GM12878 (cell line): ENCODE results near the gene NFS1. TPM values are rescaled to one million over a fixed set of nuclear protein-coding genes. Genes with fewer than 3 reads are reported as not detected.

Source experiments
- ATAC-seq: fragments of 200-7000 bp; cut with Tn5 transposase; 3 replicates; pipeline ENCODE4 v1.9.1; 2020; ENCODE audit warnings: mild to moderate bottlenecking, moderate library complexity
- BruUV-seq: library from RNA; stranded (reverse); fragments of 400-500 nt; replicated peaks from 2 replicates; lab custom pipeline; 2021; lab: Mats Ljungman, UMichigan
- CTCF ChIA-PET: fragments of 300-600 bp; sonication (Branson Sonifier 250); formaldehyde crosslinking; extraction: SDS; loops from one replicate; lab custom pipeline; 2021; ENCODE audit warnings: inconsistent platforms; lab: Yijun Ruan, JAX
- POLR2A ChIA-PET: fragments of 350-600 bp; formaldehyde crosslinking; extraction: SDS; loops from one replicate; lab custom pipeline; 2021; ENCODE audit warnings: inconsistent platforms; lab: Charles Lee
- RAD21 ChIA-PET: fragments of 300-600 bp; sonication (Branson Sonifier 250); formaldehyde crosslinking; loops from one replicate; lab custom pipeline; 2023; ENCODE audit warnings: antibody characterized with exemption; ENCODE audit not compliant: unreplicated experiment; lab: Charles Lee
- SMC1A ChIA-PET: fragments of 300-600 bp; sonication (Branson Sonifier 250); formaldehyde crosslinking; loops from one replicate; lab custom pipeline; 2023; ENCODE audit not compliant: unreplicated experiment, uncharacterized antibody; lab: Charles Lee
- DNase-seq: peaks from one replicate; pipeline ENCODE4 v3.0.0-alpha.2; 2011; ENCODE audit warnings: low read depth, low spot score
- FAIRE-seq: peaks from 3 replicates; lab custom pipeline; 2011; peaks lifted over from hg19 to GRCh38; lab: Jason Lieb, UNC
- H2AFZ ChIP-seq: 2 replicates; pipeline ENCODE4 v1.6.0; 2011; ENCODE audit warnings: low read depth, low read length, control low read depth; ENCODE audit not compliant: control insufficient read depth
- H3K27ac ChIP-seq: 2 replicates; pipeline ENCODE4 v1.5.1; 2011; ENCODE audit warnings: control low read depth; ENCODE audit not compliant: control insufficient read depth, insufficient read depth
- H3K27me3 ChIP-seq, 2 experiments: replicated peaks in 1 of 2; 2 replicates each; pipeline versions ENCODE4 v1.6.0 to v1.6.1; 2011; ENCODE audit warnings: low read length in 1 of 2; ENCODE audit not compliant: control insufficient read depth in 2 of 2, insufficient read depth in 2 of 2
- H3K36me3 ChIP-seq, 2 experiments: 2 replicates each; pipeline ENCODE4 v1.5.1; 2011; ENCODE audit warnings: low read length in 1 of 2; ENCODE audit not compliant: control insufficient read depth in 2 of 2, insufficient read depth in 2 of 2
- H3K4me1 ChIP-seq: 2 replicates; pipeline ENCODE4 v1.6.1; 2011; ENCODE audit warnings: mild to moderate bottlenecking, low read length, moderate library complexity, mixed read lengths; ENCODE audit not compliant: control insufficient read depth, insufficient read depth
- H3K4me2 ChIP-seq: 2 replicates; pipeline ENCODE4 v1.6.0; 2011; ENCODE audit warnings: control low read depth; ENCODE audit not compliant: control insufficient read depth, insufficient read depth
- H3K4me3 ChIP-seq: fragments of 200-600 bp; sonication (generic); 2 replicates; pipeline ENCODE4 v1.5.1; 2016
- H3K79me2 ChIP-seq: 2 replicates; pipeline ENCODE4 v1.6.0; 2011; ENCODE audit warnings: low read length; ENCODE audit not compliant: control insufficient read depth, insufficient read depth
- H3K9ac ChIP-seq: 2 replicates; pipeline ENCODE4 v1.8.0; 2011; ENCODE audit warnings: low read length, control low read depth, mixed read lengths; ENCODE audit not compliant: control insufficient read depth, insufficient read depth
- H3K9me3 ChIP-seq: replicated peaks from 3 replicates; pipeline ENCODE4 v1.5.1; 2011; ENCODE audit warnings: mild to moderate bottlenecking, low read length; ENCODE audit not compliant: control insufficient read depth, insufficient read depth
- H4K20me1 ChIP-seq: 2 replicates; pipeline ENCODE4 v1.6.0; 2011; ENCODE audit not compliant: control insufficient read depth, insufficient read depth
- CEBPZ ChIP-seq: fragments of 150-350 bp; IDR thresholded peaks from 2 replicates; pipeline ENCODE4 v1.6.1; 2016; ENCODE audit warnings: low read depth, low read length
- CHD2 ChIP-seq: IDR thresholded peaks from 2 replicates; pipeline ENCODE4 v1.6.1; 2011; ENCODE audit warnings: low read depth, low read length, improper control_type of control experiment, borderline replicate concordance
- CREM ChIP-seq: IDR thresholded peaks from 2 replicates; pipeline ENCODE4 v1.6.1; 2014; ENCODE audit warnings: antibody characterized with exemption, low read depth
- IKZF2 ChIP-seq, 2 experiments: fragments of 450-650 bp; IDR thresholded peaks; 2 replicates each; pipeline ENCODE4 v1.6.1; 2017; ENCODE audit warnings: mild to moderate bottlenecking in 2 of 2, moderate library complexity in 2 of 2
- NFIC ChIP-seq: IDR thresholded peaks from 2 replicates; pipeline ENCODE4 v1.6.1; 2012; ENCODE audit warnings: low read depth, mild to moderate bottlenecking, inconsistent platforms, low read length, moderate library complexity
- NR2C2 ChIP-seq: IDR thresholded peaks from 2 replicates; pipeline ENCODE4 v1.6.1; 2011; ENCODE audit warnings: borderline replicate concordance, low read depth; ENCODE audit not compliant: control insufficient read depth, insufficient read length
- NR2F1 ChIP-seq: fragments of 450-650 bp; conservative IDR thresholded peaks from 2 replicates; pipeline ENCODE4 v1.6.1; 2017; ENCODE audit warnings: mild to moderate bottlenecking
- SREBF1 ChIP-seq: IDR thresholded peaks from 2 replicates; pipeline ENCODE4 v1.6.1; 2012; ENCODE audit warnings: mild to moderate bottlenecking, low read length
- YY1 ChIP-seq: IDR thresholded peaks from 2 replicates; pipeline ENCODE4 v1.6.1; 2011; ENCODE audit warnings: low read depth, mild to moderate bottlenecking, low read length
- WGBS: methylation state at CpG from one replicate; pipeline ENCODE4 v1.1.6; 2016; ENCODE audit warnings: low lambda C conversion rate; ENCODE audit not compliant: insufficient replicate concordance, insufficient coverage; ENCODE audit errors: missing lambda C conversion rate; 5-methylcytosine and 5-hydroxymethylcytosine counted together
- in situ Hi-C: fragments of 300-500 bp; cut with MboI; formaldehyde crosslinking; loops from 9 replicates; pipeline ENCODE4 v1.14.3; 2018; ENCODE audit warnings: mixed read lengths
- intact Hi-C: fragments of 100-400 bp; cut with micrococcal nuclease; formaldehyde crosslinking; loops from one replicate; pipeline ENCODE4 v1.14.2; 2022; ENCODE audit not compliant: unreplicated experiment
- polyA plus RNA-seq, 11 experiments: library from polyadenylated mRNA; depleted of rRNA in 4 of 11; unstranded in 6 of 11; stranded (reverse) in 5 of 11; fragments of >200 nt; fragmentation: Nextera tagmentation in 4 of 11; fragmentation: Illumina TruSeq in 1 of 11; extraction: Ambion mirVana in 4 of 11; extraction: Trizol in 1 of 11; gene quantifications; 1 replicate in 1 of 11; 2 replicates in 10 of 11; pipeline versions ENCODE4 v1.2.1 to v1.2.3, GENCODE V29; 2011 to 2016; ENCODE audit warnings: inconsistent platforms in 2 of 11, missing spikeins in 2 of 11, low read depth in 1 of 11
- total RNA-seq, 4 experiments: library from RNA; depleted of rRNA in 3 of 4; stranded (reverse); fragments of >200 nt in 3 of 4; fragmentation: Illumina TruSeq in 1 of 4; extraction: Trizol in 1 of 4; gene quantifications; 2 replicates each; pipeline versions ENCODE4 v1.2.1 to v1.2.3, GENCODE V29; 2013 to 2021
- TF ChIP-seq, protein P1 (sequence below): fragments of 450-650 bp; IDR thresholded peaks from 2 replicates; pipeline ENCODE4 v1.6.1; 2016; ENCODE audit warnings: mild to moderate bottlenecking

Gene NFS1
- total and polyA plus RNA-seq, 10 of the 15 experiments (the other 5 are each of a cell fraction or from before 2014, with no cell fraction given): 9.2 to 74.1 (median 38.6) TPM

DNA sequence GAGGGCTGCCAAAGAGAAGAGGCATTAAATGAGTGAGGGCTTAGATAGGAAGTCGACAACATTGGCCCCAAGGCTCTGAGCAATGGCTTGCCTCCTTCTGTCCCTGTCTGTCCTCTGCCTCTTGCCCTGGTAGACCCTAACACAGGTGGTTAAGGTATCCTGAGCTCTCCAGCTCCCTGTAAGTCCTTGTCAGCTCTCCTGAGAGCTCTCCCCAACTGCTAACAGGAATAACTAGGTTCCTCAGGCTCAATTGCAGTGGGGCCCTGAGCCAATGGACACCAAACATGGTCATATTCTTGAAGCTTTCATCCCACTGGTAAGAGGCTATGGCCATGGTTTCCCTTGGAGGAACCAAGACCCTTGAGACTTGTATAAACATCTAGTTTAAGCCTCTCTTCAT, 29.5 kb downstream of the NFS1 start:
- no peak for DNase-seq
- SMC1A ChIA-PET: interaction anchor here (0.7 kb wide), 2 partner anchors 12 to 15 kb away, joined by 3 read pairs; no protein-coding TSS in a partner anchor
- Histone ChIP-seq H2AFZ (no peak overlapping the region), H3K36me3 (peaks cover 0 to 10% of the 10 kb centered on the region in 2 experiments; a peak in 1 of 4 replicates)
- BruUV-seq: no TSS peak
- RAD21 ChIA-PET: no interaction called here
- POLR2A ChIA-PET: no interaction called here
- TF ChIP-seq CHD2: no peak
- no peak for TF ChIP-seq NFIC
- no peak for TF ChIP-seq CREM
- TF ChIP-seq SREBF1: no peak
- no peak for TF ChIP-seq YY1
- no peak for TF ChIP-seq NR2C2
- no peak for TF ChIP-seq NR2F1
- TF ChIP-seq, protein P1, sequence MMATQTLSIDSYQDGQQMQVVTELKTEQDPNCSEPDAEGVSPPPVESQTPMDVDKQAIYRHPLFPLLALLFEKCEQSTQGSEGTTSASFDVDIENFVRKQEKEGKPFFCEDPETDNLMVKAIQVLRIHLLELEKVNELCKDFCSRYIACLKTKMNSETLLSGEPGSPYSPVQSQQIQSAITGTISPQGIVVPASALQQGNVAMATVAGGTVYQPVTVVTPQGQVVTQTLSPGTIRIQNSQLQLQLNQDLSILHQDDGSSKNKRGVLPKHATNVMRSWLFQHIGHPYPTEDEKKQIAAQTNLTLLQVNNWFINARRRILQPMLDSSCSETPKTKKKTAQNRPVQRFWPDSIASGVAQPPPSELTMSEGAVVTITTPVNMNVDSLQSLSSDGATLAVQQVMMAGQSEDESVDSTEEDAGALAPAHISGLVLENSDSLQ: no peak
- TF ChIP-seq CEBPZ: no peak
- no peak for TF ChIP-seq IKZF2 (IDR thresholded peaks at IDR 0.05)
- TF ChIP-seq, all 136 proteins: peak for 0
- H3K4me1 ChIP-seq: no peaks in the 10 kb centered on the region
- FAIRE-seq (no peak), ATAC-seq (no peak)
- H3K4me3 ChIP-seq: no peak overlapping the region
- WGBS: 0% methylated on average over 1 of the region's 1 CpG
- in situ Hi-C loops: no loop called here
- no peak overlapping the region for H3K4me2 ChIP-seq
- no peaks in the 10 kb centered on the region for H3K27me3 ChIP-seq
- no peaks in the 10 kb centered on the region for H4K20me1 ChIP-seq
- H3K9me3 ChIP-seq: no peaks in the 10 kb centered on the region
- H3K79me2 ChIP-seq: peaks cover 4% of the 10 kb centered on the region
- CTCF ChIA-PET: no interaction called here
- H3K27ac ChIP-seq: no peak overlapping the region
- no peak overlapping the region for H3K9ac ChIP-seq
- intact Hi-C loops: no loop called here
